ENCODE measurements around the gene ERBB2. TPM values are rescaled to one million over a fixed set of nuclear protein-coding genes. Genes with fewer than 3 reads are reported as not detected.
A peak's percentile ranks its signal among the peaks of the same experiment; 100 is the strongest.
"Not testable (repeated sequence)": the region's sequence is repeated elsewhere in the genome, so short reads cannot be mapped to it uniquely, and the experiment has no call there.

Gene ERBB2
- total and polyA plus RNA-seq, 9 donors: 80.4 to 171 (median 123) TPM

DNA sequence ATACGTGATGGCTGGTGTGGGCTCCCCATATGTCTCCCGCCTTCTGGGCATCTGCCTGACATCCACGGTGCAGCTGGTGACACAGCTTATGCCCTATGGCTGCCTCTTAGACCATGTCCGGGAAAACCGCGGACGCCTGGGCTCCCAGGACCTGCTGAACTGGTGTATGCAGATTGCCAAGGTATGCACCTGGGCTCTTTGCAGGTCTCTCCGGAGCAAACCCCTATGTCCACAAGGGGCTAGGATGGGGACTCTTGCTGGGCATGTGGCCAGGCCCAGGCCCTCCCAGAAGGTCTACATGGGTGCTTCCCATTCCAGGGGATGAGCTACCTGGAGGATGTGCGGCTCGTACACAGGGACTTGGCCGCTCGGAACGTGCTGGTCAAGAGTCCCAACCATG, 24.9 kb downstream of the ERBB2 start:
- no peak for DNase-seq

DNA sequence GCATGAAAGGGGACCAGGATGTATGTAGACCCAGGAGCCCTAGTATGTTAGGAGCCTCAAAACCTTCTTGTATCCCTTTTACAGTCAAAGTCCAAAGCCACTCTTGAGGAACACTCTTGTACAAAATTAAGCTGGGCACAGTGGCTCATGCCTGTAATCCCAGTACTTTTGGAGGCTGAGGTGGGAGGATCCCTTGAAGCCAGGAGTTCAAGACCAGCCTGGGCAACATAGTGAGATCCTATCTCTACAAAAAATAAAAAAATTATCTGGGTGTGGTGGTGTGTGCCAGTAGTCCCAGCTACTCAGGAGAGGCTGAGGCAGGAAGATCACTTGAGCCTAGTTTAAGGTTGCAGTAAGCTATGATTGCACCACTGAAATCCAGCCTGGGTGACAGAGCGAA, 26.1 kb downstream of the ERBB2 start:
- DNase-seq; H3K27me3 ChIP-seq (ENCODE audit: control insufficient read depth, insufficient read depth, low read length); H3K4me3 ChIP-seq (ENCODE audit: low read length); H3K27ac ChIP-seq (ENCODE audit: low read length); H3K9me3 ChIP-seq (replicated peaks; ENCODE audit: control insufficient read depth, low read depth, low read length): not testable (repeated sequence)
- WGBS (ENCODE audit: insufficient coverage): no CpG with 5 or more reads among the region's 1 CpG
- Histone ChIP-seq H3K4me1 (ENCODE audit: control insufficient read depth, insufficient read depth, low read length) (peaks cover 11% of the 10 kb centered on the region), H3K36me3 (ENCODE audit: control insufficient read depth, insufficient read depth, low read length) (peaks cover 65% of the 10 kb centered on the region)

More for the DNA sequence above, 24.9 kb downstream of the ERBB2 start:
- Histone ChIP-seq H3K27ac (ENCODE audit: low read length) (no peak overlapping the region), H3K27me3 (ENCODE audit: control insufficient read depth, insufficient read depth, low read length) (no peaks in the 10 kb centered on the region), H3K36me3 (ENCODE audit: control insufficient read depth, insufficient read depth, low read length) (peaks cover 76% of the 10 kb centered on the region), H3K4me1 (ENCODE audit: control insufficient read depth, insufficient read depth, low read length) (peaks cover 7% of the 10 kb centered on the region), H3K9me3 (replicated peaks; ENCODE audit: control insufficient read depth, low read depth, low read length) (no peaks in the 10 kb centered on the region), H3K4me3 (ENCODE audit: low read length) (no peak overlapping the region)
- 97% methylated on average over 13 of the region's 13 CpGs for WGBS (ENCODE audit: insufficient coverage)

DNA sequence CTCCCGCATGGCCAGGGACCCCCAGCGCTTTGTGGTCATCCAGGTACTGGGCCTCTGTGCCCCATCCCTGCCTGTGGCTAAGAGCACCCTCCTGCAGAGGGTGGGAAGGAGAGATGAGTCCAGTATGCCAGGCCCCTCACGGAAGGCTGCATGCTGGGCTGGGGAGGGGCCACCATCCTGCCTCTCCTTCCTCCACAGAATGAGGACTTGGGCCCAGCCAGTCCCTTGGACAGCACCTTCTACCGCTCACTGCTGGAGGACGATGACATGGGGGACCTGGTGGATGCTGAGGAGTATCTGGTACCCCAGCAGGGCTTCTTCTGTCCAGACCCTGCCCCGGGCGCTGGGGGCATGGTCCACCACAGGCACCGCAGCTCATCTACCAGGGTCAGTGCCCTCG, 26.8 kb downstream of the ERBB2 start:
- H3K4me3 ChIP-seq (ENCODE audit: low read length): no peak overlapping the region
- H3K27ac ChIP-seq (ENCODE audit: low read length): no peak overlapping the region
- WGBS (ENCODE audit: insufficient coverage): 94% methylated on average over 8 of the region's 9 CpGs
- peaks cover 11% of the 10 kb centered on the region for H3K4me1 ChIP-seq (ENCODE audit: control insufficient read depth, insufficient read depth, low read length)
- H3K27me3 ChIP-seq (ENCODE audit: control insufficient read depth, insufficient read depth, low read length): no peaks in the 10 kb centered on the region
- no peak for DNase-seq
- H3K36me3 ChIP-seq (ENCODE audit: control insufficient read depth, insufficient read depth, low read length): peaks cover 64% of the 10 kb centered on the region
- no peaks in the 10 kb centered on the region for H3K9me3 ChIP-seq (replicated peaks; ENCODE audit: control insufficient read depth, low read depth, low read length)

DNA sequence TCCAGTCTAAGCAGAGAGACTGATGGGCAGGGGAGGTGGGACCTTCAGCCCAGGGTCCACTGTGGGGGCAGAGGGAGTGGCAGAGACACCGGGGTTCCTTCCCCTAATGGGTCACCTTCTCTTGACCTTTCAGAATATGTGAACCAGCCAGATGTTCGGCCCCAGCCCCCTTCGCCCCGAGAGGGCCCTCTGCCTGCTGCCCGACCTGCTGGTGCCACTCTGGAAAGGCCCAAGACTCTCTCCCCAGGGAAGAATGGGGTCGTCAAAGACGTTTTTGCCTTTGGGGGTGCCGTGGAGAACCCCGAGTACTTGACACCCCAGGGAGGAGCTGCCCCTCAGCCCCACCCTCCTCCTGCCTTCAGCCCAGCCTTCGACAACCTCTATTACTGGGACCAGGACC, 27.7 kb downstream of the ERBB2 start:
- Histone ChIP-seq H3K27ac (ENCODE audit: low read length) (no peak overlapping the region), H3K9me3 (replicated peaks; ENCODE audit: control insufficient read depth, low read depth, low read length) (no peaks in the 10 kb centered on the region), H3K4me3 (ENCODE audit: low read length) (no peak overlapping the region), H3K36me3 (ENCODE audit: control insufficient read depth, insufficient read depth, low read length) (peaks cover 57% of the 10 kb centered on the region), H3K27me3 (ENCODE audit: control insufficient read depth, insufficient read depth, low read length) (no peaks in the 10 kb centered on the region), H3K4me1 (ENCODE audit: control insufficient read depth, insufficient read depth, low read length) (peaks cover 11% of the 10 kb centered on the region)
- DNase-seq: no peak
- WGBS (ENCODE audit: insufficient coverage): 73% methylated on average over 8 of the region's 10 CpGs

DNA sequence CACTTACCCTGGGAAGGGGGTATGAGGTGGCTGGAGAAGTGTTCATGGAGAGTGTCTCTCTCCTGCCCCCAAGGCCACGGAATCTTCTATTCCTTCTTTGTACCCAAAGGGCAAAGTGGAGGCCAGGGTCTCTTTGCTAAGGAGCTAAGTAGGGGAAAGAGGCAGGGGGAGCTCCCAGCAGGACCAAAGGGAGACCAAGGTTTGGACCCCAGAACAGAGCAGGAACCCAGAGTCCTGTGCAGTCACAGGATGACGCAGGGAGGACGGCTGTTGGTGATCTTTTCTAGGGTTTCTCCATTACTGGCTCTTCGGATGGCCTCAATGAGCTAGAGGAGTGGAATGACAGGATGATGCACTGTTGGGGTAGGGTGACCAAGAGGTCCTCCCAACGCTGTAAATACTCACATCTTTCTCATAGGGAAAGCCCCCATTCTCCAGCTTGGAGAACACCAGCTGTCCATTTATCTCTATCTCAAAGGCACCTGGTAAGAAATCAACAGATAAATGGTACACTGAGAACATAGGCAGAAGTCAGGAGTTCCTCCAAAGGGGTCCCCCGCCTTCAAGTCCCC, 29.5 kb downstream of the ERBB2 start:
- no peaks in the 10 kb centered on the region for H3K9me3 ChIP-seq (replicated peaks; ENCODE audit: control insufficient read depth, low read depth, low read length)
- peak overlapping the region; percentile 59 for H3K27ac ChIP-seq (ENCODE audit: low read length)
- WGBS (ENCODE audit: insufficient coverage): 75% methylated on average over 1 of the region's 6 CpGs
- peaks cover 11% of the 10 kb centered on the region for H3K4me1 ChIP-seq (ENCODE audit: control insufficient read depth, insufficient read depth, low read length)
- no peak overlapping the region for H3K4me3 ChIP-seq (ENCODE audit: low read length)
- DNase-seq: no peak
- no peaks in the 10 kb centered on the region for H3K27me3 ChIP-seq (ENCODE audit: control insufficient read depth, insufficient read depth, low read length)
- peaks cover 44% of the 10 kb centered on the region for H3K36me3 ChIP-seq (ENCODE audit: control insufficient read depth, insufficient read depth, low read length)

DNA sequence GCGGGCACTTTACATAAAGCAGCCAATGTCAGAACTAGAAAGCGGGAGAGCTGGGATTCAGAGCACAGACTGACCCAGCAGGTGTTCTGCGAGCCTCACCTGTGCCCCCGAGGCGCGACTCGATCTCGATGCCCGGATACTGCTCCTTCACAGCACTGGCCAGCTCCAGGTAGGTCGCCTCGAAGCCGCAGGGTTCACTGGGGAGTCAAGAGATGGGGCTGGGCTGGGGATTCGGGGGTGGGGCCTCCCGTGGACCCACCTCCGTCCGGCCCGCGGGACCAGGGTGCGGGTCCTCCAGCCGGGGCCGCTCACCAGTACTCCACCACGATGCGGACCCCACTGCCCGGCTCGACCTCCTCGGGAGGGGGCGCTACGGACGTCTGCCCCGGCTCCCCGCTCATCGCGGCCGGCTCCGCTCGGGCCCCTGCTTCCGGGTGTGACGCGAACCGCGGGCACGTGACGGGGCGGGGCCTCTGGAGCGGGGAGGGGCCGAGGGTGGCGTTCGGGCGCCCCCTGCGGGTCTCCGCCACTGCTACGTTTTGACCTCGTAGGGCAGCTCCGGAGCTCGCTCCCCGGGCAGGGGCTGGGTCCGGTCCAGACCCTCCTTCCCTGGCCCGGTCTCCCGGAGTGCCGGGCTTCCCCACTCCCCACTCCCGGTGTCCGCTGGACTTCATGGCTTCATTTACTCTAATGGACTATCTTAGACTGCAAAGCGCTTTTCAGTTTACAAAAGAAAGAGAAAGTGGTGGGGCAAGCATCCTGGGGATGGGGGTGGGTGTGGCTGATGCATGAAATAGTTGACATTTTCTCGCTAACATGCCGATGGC, 30.4 kb downstream of the ERBB2 start, which contains the start of gene MIEN1:
Gene MIEN1, minus strand, starts transcription at position 438 of the 827 bp plus-strand sequence. Its CDS starts 37 bp downstream, at position 401.
- Histone ChIP-seq H3K27me3 (ENCODE audit: control insufficient read depth, insufficient read depth, low read length) (peaks cover 3% of the 10 kb centered on the region), H3K27ac (ENCODE audit: low read length) (peak within 1 kb of the TSS; percentile 59), H3K9me3 (replicated peaks; ENCODE audit: control insufficient read depth, low read depth, low read length) (no peaks in the 10 kb centered on the region), H3K4me1 (ENCODE audit: control insufficient read depth, insufficient read depth, low read length) (peaks cover 11% of the 10 kb centered on the region), H3K4me3 (ENCODE audit: low read length) (peak within 1 kb of the TSS; percentile 84), H3K36me3 (ENCODE audit: control insufficient read depth, insufficient read depth, low read length) (peaks cover 35% of the 10 kb centered on the region)
- 1% methylated on average over 54 of the region's 65 CpGs for WGBS (ENCODE audit: insufficient coverage)
- DNase-seq: peak; percentile 90

DNA sequence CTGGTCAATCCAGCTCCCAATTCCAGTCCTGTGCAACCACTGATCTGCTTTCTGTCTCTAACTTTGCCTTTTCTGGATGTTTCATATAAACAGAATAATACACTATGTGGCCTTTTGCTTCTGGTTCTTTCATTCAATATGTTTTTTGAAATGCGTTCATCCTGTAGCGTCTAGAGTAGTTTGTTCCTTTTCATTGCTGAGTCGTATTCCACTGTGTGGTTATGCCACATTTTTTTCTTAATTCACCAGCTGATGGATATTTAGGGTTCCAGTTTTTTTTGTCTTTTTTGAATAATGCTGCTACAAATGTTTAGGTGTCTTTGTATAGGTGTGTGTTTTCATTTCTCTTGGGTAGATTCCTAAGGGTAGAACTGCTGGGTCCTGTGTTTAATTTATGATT, 32.7 kb downstream of the ERBB2 start:
- H3K36me3 ChIP-seq (ENCODE audit: control insufficient read depth, insufficient read depth, low read length): peaks cover 15% of the 10 kb centered on the region
- H3K27me3 ChIP-seq (ENCODE audit: control insufficient read depth, insufficient read depth, low read length): peaks cover 26% of the 10 kb centered on the region
- 80% methylated on average over 1 of the region's 3 CpGs for WGBS (ENCODE audit: insufficient coverage)
- DNase-seq: no peak
- no peaks in the 10 kb centered on the region for H3K9me3 ChIP-seq (replicated peaks; ENCODE audit: control insufficient read depth, low read depth, low read length)
- H3K4me1 ChIP-seq (ENCODE audit: control insufficient read depth, insufficient read depth, low read length): peaks cover 13% of the 10 kb centered on the region
- no peak overlapping the region for H3K4me3 ChIP-seq (ENCODE audit: low read length)
- no peak overlapping the region for H3K27ac ChIP-seq (ENCODE audit: low read length)

DNA sequence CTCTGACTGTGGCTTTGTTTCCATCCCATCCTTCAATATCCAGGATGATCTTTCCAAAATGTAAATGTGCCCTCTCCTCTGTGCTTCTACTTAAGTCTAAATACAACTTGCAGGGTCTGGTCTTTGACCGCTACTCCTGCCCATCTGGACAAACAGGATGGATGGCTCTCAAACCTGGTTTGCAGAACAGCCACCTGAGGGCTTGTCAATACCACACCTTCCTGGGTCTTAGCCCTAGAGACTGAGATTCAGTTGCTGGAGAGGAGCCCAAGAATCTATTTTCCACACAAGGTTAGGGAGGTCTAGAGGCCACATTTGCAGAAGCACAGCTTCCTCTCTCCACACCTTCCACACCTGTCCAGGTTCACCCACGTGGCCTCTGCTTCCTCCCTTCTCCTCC, 36.0 kb downstream of the ERBB2 start:
- no peak for DNase-seq
- H3K9me3 ChIP-seq (replicated peaks; ENCODE audit: control insufficient read depth, low read depth, low read length): no peaks in the 10 kb centered on the region
- H3K4me3 ChIP-seq (ENCODE audit: low read length): no peak overlapping the region
- H3K27ac ChIP-seq (ENCODE audit: low read length): no peak overlapping the region
- no peaks in the 10 kb centered on the region for H3K36me3 ChIP-seq (ENCODE audit: control insufficient read depth, insufficient read depth, low read length)
- H3K4me1 ChIP-seq (ENCODE audit: control insufficient read depth, insufficient read depth, low read length): peaks cover 30% of the 10 kb centered on the region
- peaks cover 58% of the 10 kb centered on the region for H3K27me3 ChIP-seq (ENCODE audit: control insufficient read depth, insufficient read depth, low read length)
- WGBS (ENCODE audit: insufficient coverage): 69% methylated on average over 2 of the region's 2 CpGs

DNA sequence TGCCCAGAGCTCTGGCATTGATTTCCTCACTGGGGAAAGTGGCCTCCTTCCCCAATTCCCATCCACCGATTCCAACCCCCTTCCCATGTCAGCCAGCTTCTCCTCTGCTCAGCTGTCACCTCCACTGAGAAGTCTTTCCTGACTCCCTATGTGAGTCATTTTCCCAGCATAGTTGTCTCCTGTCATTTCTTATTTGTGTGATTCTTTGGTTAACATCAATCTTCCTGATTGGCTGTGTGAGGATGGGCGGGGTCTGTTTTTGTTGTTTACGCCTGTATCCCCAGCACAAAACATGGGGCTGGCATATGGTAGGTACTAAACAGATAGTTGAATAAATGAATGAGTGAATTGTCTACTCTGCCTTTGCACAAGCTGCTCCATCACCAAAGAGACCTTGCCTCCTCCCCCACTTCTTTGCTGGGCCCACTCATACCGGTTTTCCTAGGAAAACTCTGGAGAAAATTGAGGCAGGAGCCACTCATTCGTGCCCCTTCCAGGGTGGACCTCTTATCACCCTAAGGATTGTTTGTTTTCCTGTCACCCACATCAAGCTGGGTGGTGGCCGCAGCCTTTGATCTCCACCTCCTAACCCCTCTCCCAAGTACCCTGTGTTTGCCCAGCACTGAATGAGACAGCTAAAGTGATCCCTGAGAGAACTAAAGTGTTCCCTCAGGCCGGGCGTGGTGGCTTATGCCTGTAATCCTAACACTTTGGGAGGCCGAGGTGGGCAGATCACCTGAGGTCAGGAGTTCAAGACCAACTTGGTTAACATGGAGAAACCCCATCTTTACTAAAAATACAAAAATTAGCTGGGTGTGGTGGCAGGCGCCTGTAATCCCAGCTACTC, 36.7 kb downstream of the ERBB2 start:
- H3K27me3 ChIP-seq (ENCODE audit: control insufficient read depth, insufficient read depth, low read length): peaks cover 65% of the 10 kb centered on the region
- H3K4me1 ChIP-seq (ENCODE audit: control insufficient read depth, insufficient read depth, low read length): peaks cover 30% of the 10 kb centered on the region
- no peak overlapping the region for H3K27ac ChIP-seq (ENCODE audit: low read length)
- no peaks in the 10 kb centered on the region for H3K9me3 ChIP-seq (replicated peaks; ENCODE audit: control insufficient read depth, low read depth, low read length)
- H3K36me3 ChIP-seq (ENCODE audit: control insufficient read depth, insufficient read depth, low read length): no peaks in the 10 kb centered on the region
- 40% methylated on average over 3 of the region's 10 CpGs for WGBS (ENCODE audit: insufficient coverage)
- no peak overlapping the region for H3K4me3 ChIP-seq (ENCODE audit: low read length)
- no peak for DNase-seq
